ENCODE results near the gene ITPK1.

ITPK1 gene

DNA sequence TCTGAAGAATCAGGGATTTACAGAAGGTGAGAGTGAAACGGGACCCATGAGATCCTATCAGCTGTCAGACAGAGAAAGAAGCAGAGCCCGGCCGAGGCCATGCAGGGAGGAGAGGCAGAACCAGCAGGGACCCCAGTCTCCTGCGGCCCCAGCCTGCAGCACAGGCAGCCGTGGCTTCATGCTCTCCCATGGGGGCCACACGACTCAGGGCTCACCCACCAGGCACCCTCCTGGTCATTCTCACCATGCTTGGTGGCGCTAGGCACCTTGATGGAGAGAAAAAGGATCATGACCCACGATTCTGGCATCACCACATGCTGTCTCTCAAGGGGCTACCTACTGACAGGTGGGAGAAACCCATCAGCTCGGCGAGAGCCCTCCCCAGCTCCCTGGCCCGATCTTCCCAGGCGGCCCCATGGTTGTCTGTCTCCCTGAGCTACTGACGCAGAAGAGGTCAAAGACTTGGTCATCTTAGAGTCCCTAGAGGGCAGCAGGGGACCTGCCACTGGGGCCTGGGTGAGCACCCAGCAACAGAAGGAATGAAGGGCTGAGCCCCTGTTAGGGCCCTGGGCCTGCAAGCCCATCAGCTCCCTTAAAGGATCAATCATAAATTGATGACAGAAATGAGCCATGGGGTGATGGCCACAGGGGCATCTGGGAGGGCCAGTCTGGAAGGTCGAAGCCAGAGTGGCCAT is 58.0 kb downstream of the ITPK1 start:
- no peaks in the 10 kb centered on the region for H3K9me3 ChIP-seq (ENCODE audit: insufficient read depth, low read length, severe bottlenecking)
- H3K4me1 ChIP-seq (ENCODE audit: insufficient read depth, low read length) = no peaks in the 10 kb centered on the region
- no peak overlapping the region for H3K4me3 ChIP-seq (ENCODE audit: low read depth in 1 of 2, low read length in 2 of 2)
- no peak overlapping the region for H3K4me2 ChIP-seq (ENCODE audit: insufficient read depth, low read length)
- no peaks in the 10 kb centered on the region for H3K36me3 ChIP-seq (ENCODE audit: insufficient read depth, low read length)
- H3K79me2 ChIP-seq (ENCODE audit: insufficient read depth, low read length) = no peaks in the 10 kb centered on the region
- no peak overlapping the region for H3K9ac ChIP-seq (ENCODE audit: low read depth, low read length)
- TF ChIP-seq, protein P1, sequence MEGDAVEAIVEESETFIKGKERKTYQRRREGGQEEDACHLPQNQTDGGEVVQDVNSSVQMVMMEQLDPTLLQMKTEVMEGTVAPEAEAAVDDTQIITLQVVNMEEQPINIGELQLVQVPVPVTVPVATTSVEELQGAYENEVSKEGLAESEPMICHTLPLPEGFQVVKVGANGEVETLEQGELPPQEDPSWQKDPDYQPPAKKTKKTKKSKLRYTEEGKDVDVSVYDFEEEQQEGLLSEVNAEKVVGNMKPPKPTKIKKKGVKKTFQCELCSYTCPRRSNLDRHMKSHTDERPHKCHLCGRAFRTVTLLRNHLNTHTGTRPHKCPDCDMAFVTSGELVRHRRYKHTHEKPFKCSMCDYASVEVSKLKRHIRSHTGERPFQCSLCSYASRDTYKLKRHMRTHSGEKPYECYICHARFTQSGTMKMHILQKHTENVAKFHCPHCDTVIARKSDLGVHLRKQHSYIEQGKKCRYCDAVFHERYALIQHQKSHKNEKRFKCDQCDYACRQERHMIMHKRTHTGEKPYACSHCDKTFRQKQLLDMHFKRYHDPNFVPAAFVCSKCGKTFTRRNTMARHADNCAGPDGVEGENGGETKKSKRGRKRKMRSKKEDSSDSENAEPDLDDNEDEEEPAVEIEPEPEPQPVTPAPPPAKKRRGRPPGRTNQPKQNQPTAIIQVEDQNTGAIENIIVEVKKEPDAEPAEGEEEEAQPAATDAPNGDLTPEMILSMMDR (IDR thresholded peaks at IDR 0.05; ENCODE audit: borderline replicate concordance, extremely low read depth, low read length, poor library complexity, severe bottlenecking) = no peak
- TF ChIP-seq EZH2 (IDR thresholded peaks at IDR 0.05; ENCODE audit: borderline replicate concordance, low read depth, low read length, severe bottlenecking) = no peak
- peaks cover 63% of the 10 kb centered on the region for H4K20me1 ChIP-seq (ENCODE audit: insufficient read depth, low read length)
- no peak overlapping the region for H2AFZ ChIP-seq (ENCODE audit: low read depth, low read length)
- no peak overlapping the region for H3K27ac ChIP-seq (ENCODE audit: low read length)
- DNase-seq (no peak), ATAC-seq (ENCODE audit: insufficient read depth, low read depth) (no peak)
- H3K27me3 ChIP-seq (ENCODE audit: insufficient read depth, low read length, poor library complexity) = no peaks in the 10 kb centered on the region

DNA sequence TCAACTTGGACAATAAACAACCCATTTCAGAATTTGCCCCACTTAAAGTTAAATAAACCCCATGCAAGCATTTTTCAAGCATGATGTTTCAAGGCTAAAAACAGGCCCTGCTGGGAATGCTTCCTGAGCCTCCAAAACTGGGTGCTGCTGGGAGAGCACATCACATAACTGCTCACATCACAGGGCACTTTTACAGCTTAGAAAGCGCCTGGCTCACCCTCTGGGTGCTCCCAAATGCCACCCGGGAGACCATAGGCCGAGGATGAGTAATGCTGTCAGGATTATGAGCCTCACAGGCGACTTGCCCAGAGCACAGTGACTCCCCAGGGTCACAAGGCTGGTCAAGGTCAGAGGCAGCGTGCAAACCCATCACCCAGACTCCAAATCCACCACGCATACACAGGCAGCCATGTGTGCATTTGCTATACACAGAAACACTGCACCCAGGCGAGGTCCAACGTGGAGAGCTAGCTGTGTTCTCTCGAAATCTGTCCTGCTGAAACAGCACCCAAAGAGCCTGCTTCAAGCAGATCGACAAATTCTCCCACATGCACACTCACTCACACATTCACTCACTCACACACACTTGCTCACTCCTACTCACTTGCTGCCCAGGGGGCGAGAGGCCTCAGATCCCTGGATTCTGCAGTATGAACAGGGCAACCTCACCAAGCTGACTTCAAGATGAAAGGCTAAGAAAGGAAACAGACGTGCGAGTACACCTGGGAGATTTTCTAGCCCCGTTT is 58.7 kb downstream of the ITPK1 start:
- Histone ChIP-seq H3K36me3 (ENCODE audit: insufficient read depth, low read length) (no peaks in the 10 kb centered on the region), H3K9ac (ENCODE audit: low read depth, low read length) (no peak overlapping the region), H3K4me3 (ENCODE audit: low read depth in 1 of 2, low read length in 2 of 2) (no peak overlapping the region), H3K9me3 (ENCODE audit: insufficient read depth, low read length, severe bottlenecking) (no peaks in the 10 kb centered on the region), H4K20me1 (ENCODE audit: insufficient read depth, low read length) (peaks cover 59% of the 10 kb centered on the region), H3K4me1 (ENCODE audit: insufficient read depth, low read length) (no peaks in the 10 kb centered on the region), H3K79me2 (ENCODE audit: insufficient read depth, low read length) (no peaks in the 10 kb centered on the region), H2AFZ (ENCODE audit: low read depth, low read length) (no peak overlapping the region), H3K4me2 (ENCODE audit: insufficient read depth, low read length) (no peak overlapping the region), H3K27ac (ENCODE audit: low read length) (no peak overlapping the region), H3K27me3 (ENCODE audit: insufficient read depth, low read length, poor library complexity) (no peaks in the 10 kb centered on the region)
- DNase-seq = no peak
- no peak for TF ChIP-seq EZH2 (IDR thresholded peaks at IDR 0.05; ENCODE audit: borderline replicate concordance, low read depth, low read length, severe bottlenecking)
- TF ChIP-seq, protein P1 (IDR thresholded peaks at IDR 0.05; ENCODE audit: borderline replicate concordance, extremely low read depth, low read length, poor library complexity, severe bottlenecking) = no peak
- ATAC-seq (ENCODE audit: insufficient read depth, low read depth) = no peak

DNA sequence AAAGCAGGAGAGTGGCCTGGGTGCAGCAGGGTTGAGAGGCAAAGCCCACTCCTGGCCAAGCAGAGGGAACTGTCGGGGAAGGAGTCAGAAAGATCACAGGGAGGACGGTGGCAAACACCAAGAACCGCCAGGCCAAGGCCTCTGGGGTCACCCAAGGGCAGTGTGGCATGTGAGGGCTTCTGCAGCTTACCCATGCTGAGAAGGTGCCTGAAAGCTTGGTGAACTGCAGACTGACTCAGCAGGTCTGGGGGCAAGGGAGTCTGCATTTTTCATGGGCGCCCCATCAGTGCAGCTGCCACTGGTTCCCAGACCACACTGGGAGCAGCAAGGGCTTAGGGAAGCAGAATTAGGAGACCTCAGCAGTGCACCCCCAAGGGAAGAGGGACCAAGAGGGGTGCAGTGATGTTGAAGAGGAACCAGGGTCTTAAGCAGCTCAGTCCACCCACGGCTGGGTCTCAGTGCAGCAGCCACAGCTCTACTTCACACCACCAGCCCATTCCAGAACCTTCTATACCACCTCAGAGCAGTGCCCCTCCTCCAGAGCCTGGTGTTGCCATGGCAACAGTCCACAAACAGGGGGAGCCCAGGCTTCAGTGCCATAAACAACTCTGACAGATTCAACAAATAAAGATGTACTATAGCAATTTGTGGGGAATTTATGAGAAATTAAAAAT is 59.4 kb downstream of the ITPK1 start:
- Histone ChIP-seq H2AFZ (ENCODE audit: low read depth, low read length) (no peak overlapping the region), H4K20me1 (ENCODE audit: insufficient read depth, low read length) (peaks cover 55% of the 10 kb centered on the region), H3K27me3 (ENCODE audit: insufficient read depth, low read length, poor library complexity) (no peaks in the 10 kb centered on the region), H3K27ac (ENCODE audit: low read length) (no peak overlapping the region), H3K9me3 (ENCODE audit: insufficient read depth, low read length, severe bottlenecking) (no peaks in the 10 kb centered on the region), H3K36me3 (ENCODE audit: insufficient read depth, low read length) (no peaks in the 10 kb centered on the region), H3K79me2 (ENCODE audit: insufficient read depth, low read length) (no peaks in the 10 kb centered on the region), H3K4me3 (ENCODE audit: low read depth in 1 of 2, low read length in 2 of 2) (no peak overlapping the region), H3K9ac (ENCODE audit: low read depth, low read length) (no peak overlapping the region), H3K4me2 (ENCODE audit: insufficient read depth, low read length) (no peak overlapping the region), H3K4me1 (ENCODE audit: insufficient read depth, low read length) (no peaks in the 10 kb centered on the region)
- TF ChIP-seq EZH2 (IDR thresholded peaks at IDR 0.05; ENCODE audit: borderline replicate concordance, low read depth, low read length, severe bottlenecking) = no peak
- TF ChIP-seq, protein P1 (IDR thresholded peaks at IDR 0.05; ENCODE audit: borderline replicate concordance, extremely low read depth, low read length, poor library complexity, severe bottlenecking) = no peak
- DNase-seq = no peak
- no peak for ATAC-seq (ENCODE audit: insufficient read depth, low read depth)

Measured in DND-41 (cell line).